SK-N-SH treated with all-trans-retinoic acid at 6 μM for 48 hours (cell line): ENCODE measurements around the gene SIAH2.

ENCODE experiments used
- BACH2 ChIP-seq: fragments of 250-450 bp; sonication (Bioruptor Pico); IDR thresholded peaks from 2 replicates; pipeline ENCODE4 v1.9.0; 2021; ENCODE audit warnings: mild to moderate bottlenecking, borderline replicate concordance
- CREB5 ChIP-seq: fragments of 250-450 bp; sonication (Bioruptor Pico); IDR thresholded peaks from 2 replicates; pipeline ENCODE4 v1.5.1; 2020; ENCODE audit warnings: low read depth, mild to moderate bottlenecking, moderate library complexity
- GLIS3 ChIP-seq: fragments of 250-450 bp; sonication (Bioruptor Pico); IDR thresholded peaks from 2 replicates; pipeline ENCODE4 v1.5.0; 2020; ENCODE audit warnings: mild to moderate bottlenecking, moderate library complexity
- PATZ1 ChIP-seq: fragments of 250-450 bp; sonication (Bioruptor Pico); IDR thresholded peaks from 2 replicates; pipeline ENCODE4 v1.8.0; 2020; ENCODE audit warnings: mild to moderate bottlenecking, moderate library complexity, borderline replicate concordance
- PPARA ChIP-seq: fragments of 250-450 bp; sonication (Bioruptor Pico); IDR thresholded peaks from 2 replicates; pipeline ENCODE4 v1.5.0; 2020; ENCODE audit warnings: mild to moderate bottlenecking, borderline replicate concordance
- SNAI2 ChIP-seq: fragments of 250-450 bp; sonication (Bioruptor Pico); IDR thresholded peaks from 2 replicates; pipeline ENCODE4 v1.5.0; 2020; ENCODE audit warnings: mild to moderate bottlenecking, moderate library complexity
- TCF4 ChIP-seq: fragments of 250-450 bp; sonication (Bioruptor Pico); IDR thresholded peaks from 2 replicates; pipeline ENCODE4 v1.8.0; 2021; ENCODE audit warnings: mild to moderate bottlenecking, moderate library complexity, borderline replicate concordance
- TOX ChIP-seq: fragments of 250-450 bp; sonication (Bioruptor Pico); IDR thresholded peaks from 2 replicates; pipeline ENCODE4 v1.8.0; 2021; ENCODE audit warnings: mild to moderate bottlenecking, moderate library complexity, borderline replicate concordance
- ZFP30 ChIP-seq: fragments of 450-650 bp; formaldehyde crosslinking; IDR thresholded peaks from 2 replicates; pipeline ENCODE4 v1.5.0; 2022; ENCODE audit warnings: mild to moderate bottlenecking, moderate library complexity
- TF ChIP-seq, protein P1 (sequence below): fragments of 250-450 bp; sonication (Bioruptor Pico); IDR thresholded peaks from 2 replicates; pipeline ENCODE4 v1.5.1; 2021; ENCODE audit warnings: mild to moderate bottlenecking, moderate library complexity

- TF ChIP-seq, protein P1, sequence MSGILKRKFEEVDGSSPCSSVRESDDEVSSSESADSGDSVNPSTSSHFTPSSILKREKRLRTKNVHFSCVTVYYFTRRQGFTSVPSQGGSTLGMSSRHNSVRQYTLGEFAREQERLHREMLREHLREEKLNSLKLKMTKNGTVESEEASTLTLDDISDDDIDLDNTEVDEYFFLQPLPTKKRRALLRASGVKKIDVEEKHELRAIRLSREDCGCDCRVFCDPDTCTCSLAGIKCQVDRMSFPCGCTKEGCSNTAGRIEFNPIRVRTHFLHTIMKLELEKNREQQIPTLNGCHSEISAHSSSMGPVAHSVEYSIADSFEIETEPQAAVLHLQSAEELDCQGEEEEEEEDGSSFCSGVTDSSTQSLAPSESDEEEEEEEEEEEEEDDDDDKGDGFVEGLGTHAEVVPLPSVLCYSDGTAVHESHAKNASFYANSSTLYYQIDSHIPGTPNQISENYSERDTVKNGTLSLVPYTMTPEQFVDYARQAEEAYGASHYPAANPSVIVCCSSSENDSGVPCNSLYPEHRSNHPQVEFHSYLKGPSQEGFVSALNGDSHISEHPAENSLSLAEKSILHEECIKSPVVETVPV (CRISPR knock-in tag): no peak
- no peak for TF ChIP-seq CREB5 (CRISPR knock-in tag)
- no peak for TF ChIP-seq TCF4 (CRISPR knock-in tag)
- TF ChIP-seq TOX (CRISPR knock-in tag): no peak
- no peak for TF ChIP-seq GLIS3 (CRISPR knock-in tag)
- TF ChIP-seq BACH2 (CRISPR knock-in tag): no peak
- no peak for TF ChIP-seq PATZ1 (CRISPR knock-in tag)
- no peak for TF ChIP-seq ZFP30
- no peak for TF ChIP-seq PPARA (CRISPR knock-in tag)
- no peak for TF ChIP-seq SNAI2 (CRISPR knock-in tag)
Observed at GRCh38 chr3:150703299-150703755, 59.6 kb downstream of the SIAH2 start.
